Endothelial cell of umbilical vein (primary cell): ENCODE data around the gene NEDD4L. TPM values are rescaled to one million over a fixed set of nuclear protein-coding genes. Genes with fewer than 3 reads are reported as not detected.

ENCODE experiments used
- BruUV-seq: library from RNA; stranded (reverse); fragments of 400-500 nt; replicated peaks from 2 replicates; lab custom pipeline; 2021; lab: Mats Ljungman, UMichigan
- CTCF ChIA-PET: fragments of 300-600, 350-600 bp; sonication (Branson Sonifier 250); formaldehyde crosslinking; loops from one replicate; lab custom pipeline; 2021; ENCODE audit warnings: antibody characterized with exemption, inconsistent platforms; lab: Charles Lee
- POLR2A ChIA-PET: fragments of 300-600, 350-600 bp; sonication (Branson Sonifier 250); formaldehyde crosslinking; loops from one replicate; lab custom pipeline; 2021; ENCODE audit warnings: antibody characterized with exemption, inconsistent platforms; lab: Charles Lee
- DNase-seq: peaks from one replicate; pipeline ENCODE4 v3.0.0-alpha.2; 2011; ENCODE audit warnings: low read depth, low spot score
- FAIRE-seq: peaks from 2 replicates; lab custom pipeline; 2011; peaks lifted over from hg19 to GRCh38; lab: Jason Lieb, UNC
- H2AFZ ChIP-seq: 2 replicates; pipeline ENCODE4 v1.6.0; 2012; ENCODE audit warnings: low read depth, low read length, control low read depth, inconsistent platforms
- H3K27ac ChIP-seq: 2 replicates; pipeline ENCODE4 v1.5.1; 2011; ENCODE audit warnings: low read depth, mild to moderate bottlenecking, control low read depth, low read length, moderate library complexity; ENCODE audit not compliant: insufficient read depth
- H3K27me3 ChIP-seq, 2 experiments: 2 replicates each; pipeline versions ENCODE4 v1.6.0 to v1.6.1; 2011; ENCODE audit warnings: low read length in 2 of 2, mixed read lengths in 1 of 2; ENCODE audit not compliant: control insufficient read depth in 2 of 2, insufficient read depth in 2 of 2
- H3K36me3 ChIP-seq, 2 experiments: 2 replicates in 1 of 2; 3 replicates in 1 of 2; pipeline ENCODE4 v1.5.1; 2011; ENCODE audit warnings: low read length in 2 of 2, mild to moderate bottlenecking in 1 of 2, moderate library complexity in 1 of 2; ENCODE audit not compliant: control insufficient read depth in 2 of 2, insufficient read depth in 2 of 2; ENCODE audit errors: extremely low read depth in 1 of 2
- H3K4me1 ChIP-seq: 3 replicates; pipeline ENCODE4 v1.5.1; 2011; ENCODE audit warnings: mild to moderate bottlenecking, low read length; ENCODE audit not compliant: control insufficient read depth, insufficient read depth; ENCODE audit errors: extremely low read depth
- H3K4me2 ChIP-seq: 2 replicates; pipeline ENCODE4 v1.6.1; 2011; ENCODE audit warnings: low read length, control low read depth, mixed read lengths; ENCODE audit not compliant: insufficient read depth
- H3K4me3 ChIP-seq, 3 experiments: fragments of 200-600 bp in 1 of 3; sonication (generic), shearing (Covaris generic) in 1 of 3; replicated peaks in 1 of 3; 2 replicates each; pipeline ENCODE4 v1.5.1; 2011 to 2016; ENCODE audit warnings: control low read depth in 3 of 3, low read length in 3 of 3, mild to moderate bottlenecking in 2 of 3, inconsistent platforms in 1 of 3, low read depth in 1 of 3, moderate library complexity in 1 of 3; ENCODE audit not compliant: insufficient read depth in 1 of 3
- H3K79me2 ChIP-seq: 2 replicates; pipeline ENCODE4 v1.6.0; 2012; ENCODE audit warnings: low read length, inconsistent platforms; ENCODE audit not compliant: control insufficient read depth, insufficient read depth
- H3K9ac ChIP-seq: replicated peaks from 2 replicates; pipeline ENCODE3; 2011; ENCODE audit warnings: low read length, control low read depth; ENCODE audit not compliant: insufficient read depth; ENCODE audit errors: extremely low read depth
- H3K9me1 ChIP-seq: replicated peaks from 3 replicates; pipeline ENCODE4 v1.6.0; 2011; ENCODE audit warnings: mild to moderate bottlenecking, low read length; ENCODE audit not compliant: control insufficient read depth, insufficient read depth; ENCODE audit errors: extremely low read depth
- H3K9me3 ChIP-seq: replicated peaks from 2 replicates; pipeline ENCODE4 v1.5.1; 2012; ENCODE audit warnings: low read length, inconsistent platforms; ENCODE audit not compliant: control insufficient read depth, insufficient read depth
- H4K20me1 ChIP-seq: replicated peaks from 2 replicates; pipeline ENCODE3; 2011; ENCODE audit warnings: mild to moderate bottlenecking, low read length; ENCODE audit not compliant: control insufficient read depth, insufficient read depth; ENCODE audit errors: extremely low read depth
- EZH2 ChIP-seq: IDR thresholded peaks from 2 replicates; pipeline ENCODE4 v1.6.1; 2012; ENCODE audit warnings: borderline replicate concordance, low read depth, mild to moderate bottlenecking, moderate library complexity, low read length, inconsistent platforms; ENCODE audit not compliant: severe bottlenecking
- FOS ChIP-seq: IDR thresholded peaks from 2 replicates; pipeline ENCODE4 v1.6.1; 2011; ENCODE audit warnings: mild to moderate bottlenecking, low read length, moderate library complexity, borderline replicate concordance; ENCODE audit not compliant: insufficient read depth
- GATA2 ChIP-seq: IDR thresholded peaks from 2 replicates; pipeline ENCODE4 v1.7.0; 2011; ENCODE audit warnings: low read depth, mild to moderate bottlenecking, moderate library complexity, mixed read lengths, low read length; ENCODE audit not compliant: insufficient read length, insufficient read depth
- JUN ChIP-seq: IDR thresholded peaks from 2 replicates; pipeline ENCODE4 v1.6.1; 2011; ENCODE audit warnings: borderline replicate concordance, low read depth; ENCODE audit not compliant: insufficient read length, insufficient read depth
- MYC ChIP-seq: IDR thresholded peaks from one replicate; pipeline ENCODE4 v1.6.1; 2011; ENCODE audit warnings: mild to moderate bottlenecking, low read depth, low read length
- POLR2A ChIP-seq: IDR thresholded peaks from 2 replicates; pipeline ENCODE4 v1.6.1; 2012; ENCODE audit warnings: low read depth, mild to moderate bottlenecking, control low read depth, low read length
- POLR2AphosphoS5 ChIP-seq: IDR thresholded peaks from 2 replicates; pipeline ENCODE4 v1.6.1; 2012; ENCODE audit warnings: low read depth, mild to moderate bottlenecking, control low read depth, low read length, moderate library complexity; ENCODE audit not compliant: insufficient read depth
- dilution Hi-C: fragments of 300-500 bp; cut with MboI; formaldehyde crosslinking; loops from one replicate; pipeline ENCODE4 v1.15.0; 2019; ENCODE audit warnings: low sequenced_read_pairs; ENCODE audit not compliant: extremely low pct_ligation_motif_present
- intact Hi-C: fragments of 100-400 bp; cut with micrococcal nuclease; formaldehyde crosslinking; loops from one replicate; pipeline ENCODE4 v1.10.0; 2022
- polyA plus RNA-seq, 4 experiments: library from polyadenylated mRNA; depleted of rRNA in 3 of 4; stranded (reverse) in 3 of 4; unstranded in 1 of 4; fragments of >200 nt; gene quantifications; 2 replicates each; pipeline versions ENCODE4 v1.2.1 to v1.2.3, GENCODE V29; 2011 to 2012; ENCODE audit warnings: missing spikeins in 1 of 4
- total RNA-seq: library from RNA; stranded (reverse); gene quantifications from 2 replicates; pipeline ENCODE4 v1.2.3, GENCODE V29; 2021
- TF ChIP-seq, protein P1 (sequence below), 2 donors: IDR thresholded peaks; 1 replicate in 1 of 2; 2 replicates in 1 of 2; pipeline ENCODE4 v1.5.1; 2011; ENCODE audit warnings: low read length in 2 of 2, mild to moderate bottlenecking in 2 of 2, moderate library complexity in 2 of 2, control low read depth in 1 of 2, inconsistent platforms in 1 of 2, low read depth in 1 of 2; ENCODE audit not compliant: insufficient read depth in 1 of 2; ENCODE audit errors: extremely low read depth in 1 of 2
- TF ChIP-seq, protein P2 (sequence below): IDR thresholded peaks from 2 replicates; pipeline ENCODE4 v1.6.1; 2011; ENCODE audit not compliant: insufficient read depth, insufficient read length

NEDD4L gene
- total and polyA plus RNA-seq, 2 donors (not counting 3 experiments of a cell fraction or from before 2014, with no cell fraction given) = 20.5 to 78.9 TPM

DNA sequence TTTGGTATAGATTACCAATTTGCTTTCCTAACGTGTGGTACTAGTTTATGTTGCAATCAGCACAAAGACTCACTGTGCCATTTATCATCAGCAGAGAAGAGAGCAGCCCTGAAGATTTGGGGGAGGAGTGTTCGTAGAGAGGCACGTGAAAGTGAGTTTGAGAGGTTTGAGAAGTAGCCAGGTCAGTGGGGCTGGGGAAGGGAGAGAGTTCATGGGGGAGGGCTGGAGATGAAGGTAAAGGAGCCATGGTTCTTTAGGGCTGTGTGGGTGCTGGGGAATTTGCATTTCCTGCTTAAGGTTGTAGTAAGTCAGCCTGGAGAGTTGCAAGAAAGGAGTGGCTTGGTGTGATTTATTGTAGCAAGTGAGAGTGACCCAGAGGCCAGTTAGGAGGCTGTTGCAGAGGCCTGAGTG lies 172.1 kb downstream of the NEDD4L start:
- H2AFZ ChIP-seq = no peak overlapping the region
- no peaks in the 10 kb centered on the region for H3K27me3 ChIP-seq
- TF ChIP-seq POLR2A = no peak
- TF ChIP-seq, protein P1, sequence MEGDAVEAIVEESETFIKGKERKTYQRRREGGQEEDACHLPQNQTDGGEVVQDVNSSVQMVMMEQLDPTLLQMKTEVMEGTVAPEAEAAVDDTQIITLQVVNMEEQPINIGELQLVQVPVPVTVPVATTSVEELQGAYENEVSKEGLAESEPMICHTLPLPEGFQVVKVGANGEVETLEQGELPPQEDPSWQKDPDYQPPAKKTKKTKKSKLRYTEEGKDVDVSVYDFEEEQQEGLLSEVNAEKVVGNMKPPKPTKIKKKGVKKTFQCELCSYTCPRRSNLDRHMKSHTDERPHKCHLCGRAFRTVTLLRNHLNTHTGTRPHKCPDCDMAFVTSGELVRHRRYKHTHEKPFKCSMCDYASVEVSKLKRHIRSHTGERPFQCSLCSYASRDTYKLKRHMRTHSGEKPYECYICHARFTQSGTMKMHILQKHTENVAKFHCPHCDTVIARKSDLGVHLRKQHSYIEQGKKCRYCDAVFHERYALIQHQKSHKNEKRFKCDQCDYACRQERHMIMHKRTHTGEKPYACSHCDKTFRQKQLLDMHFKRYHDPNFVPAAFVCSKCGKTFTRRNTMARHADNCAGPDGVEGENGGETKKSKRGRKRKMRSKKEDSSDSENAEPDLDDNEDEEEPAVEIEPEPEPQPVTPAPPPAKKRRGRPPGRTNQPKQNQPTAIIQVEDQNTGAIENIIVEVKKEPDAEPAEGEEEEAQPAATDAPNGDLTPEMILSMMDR (IDR thresholded peaks at IDR 0.05; ENCODE audit: extremely low read depth in 1 of 2, insufficient read depth in 1 of 2, low read depth in 1 of 2, low read length in 2 of 2) = no peak
- TF ChIP-seq, protein P2, sequence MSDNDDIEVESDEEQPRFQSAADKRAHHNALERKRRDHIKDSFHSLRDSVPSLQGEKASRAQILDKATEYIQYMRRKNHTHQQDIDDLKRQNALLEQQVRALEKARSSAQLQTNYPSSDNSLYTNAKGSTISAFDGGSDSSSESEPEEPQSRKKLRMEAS = no peak
- TF ChIP-seq MYC = no peak
- TF ChIP-seq FOS = no peak
- no peak for TF ChIP-seq EZH2
- TF ChIP-seq POLR2AphosphoS5 = no peak
- TF ChIP-seq JUN = no peak
- TF ChIP-seq GATA2 = no peak
- no peaks in the 10 kb centered on the region for H3K36me3 ChIP-seq
- H3K27ac ChIP-seq = no peak overlapping the region
- H3K4me3 ChIP-seq = no peak overlapping the region
- peaks cover 28% of the 10 kb centered on the region for H3K4me1 ChIP-seq
- intact Hi-C loops (no loop called here), dilution Hi-C loops (no loop called here)
- FAIRE-seq (no peak), DNase-seq (no peak)
- H3K9ac ChIP-seq = no peak overlapping the region
- POLR2A ChIA-PET = no interaction called here
- H3K9me1 ChIP-seq = no peaks in the 10 kb centered on the region
- no peaks in the 10 kb centered on the region for H3K9me3 ChIP-seq
- H3K79me2 ChIP-seq = no peaks in the 10 kb centered on the region
- H4K20me1 ChIP-seq = no peaks in the 10 kb centered on the region
- no peak overlapping the region for H3K4me2 ChIP-seq
- CTCF ChIA-PET = no interaction called here
- no TSS peak for BruUV-seq
